Measurements from ENCODE around the gene JAKMIP1.

- TF ChIP-seq REST (IDR thresholded peaks at IDR 0.05; ENCODE audit: insufficient read depth in 1 of 2, low read depth in 2 of 2, low read length in 1 of 2) (no peak), CTCF (IDR thresholded peaks at IDR 0.05) (no peak), TCF7L2 (IDR thresholded peaks at IDR 0.05; ENCODE audit: low read depth, low read length) (no peak)
Measured at GRCh38 chr4:5992171-5992827, 208.1 kb downstream of the JAKMIP1 start.
